Hepatic stellate cell (primary cell): Measurements from ENCODE around the gene TRABD2B.

Source experiments
- DNase-seq: peaks from one replicate; pipeline ENCODE4 v3.0.0; 2011; ENCODE audit warnings: low spot score

TRABD2B gene

GRCh38 chr1:47997289-47998200, at the start of gene TRABD2B:
TSS of gene TRABD2B (minus strand) at chr1:47997385.
- peak; percentile 88 for DNase-seq

- DNase-seq = no peak
Observed at GRCh38 chr1:48044311-48044710, 47.1 kb upstream of the TRABD2B start.

GRCh38 chr1:48043622-48044021, 46.4 kb upstream of the TRABD2B start:
- no peak for DNase-seq

- no peak for DNase-seq
Observed at GRCh38 chr1:48040154-48040553, 43.0 kb upstream of the TRABD2B start.

- no peak for DNase-seq
Observed at GRCh38 chr1:48039088-48040054, 42.2 kb upstream of the TRABD2B start.

GRCh38 chr1:48038270-48038767, 41.1 kb upstream of the TRABD2B start:
- DNase-seq = no peak

- DNase-seq = no peak
Observed at GRCh38 chr1:48036710-48037355, 39.6 kb upstream of the TRABD2B start.

GRCh38 chr1:48035371-48036141, 38.4 kb upstream of the TRABD2B start:
- DNase-seq = no peak

- DNase-seq = no peak
Observed at GRCh38 chr1:48033495-48034045, 36.4 kb upstream of the TRABD2B start.

GRCh38 chr1:48031676-48032075, 34.5 kb upstream of the TRABD2B start:
- no peak for DNase-seq

- no peak for DNase-seq
Observed at GRCh38 chr1:48030696-48031365, 33.6 kb upstream of the TRABD2B start.

GRCh38 chr1:48030211-48030610, 33.0 kb upstream of the TRABD2B start:
- DNase-seq = no peak

GRCh38 chr1:48028218-48029069, 31.3 kb upstream of the TRABD2B start:
- no peak for DNase-seq

GRCh38 chr1:48027533-48027835, 30.3 kb upstream of the TRABD2B start:
- no peak for DNase-seq

GRCh38 chr1:48026701-48027532, 29.7 kb upstream of the TRABD2B start:
- no peak for DNase-seq

GRCh38 chr1:48026275-48026674, 29.1 kb upstream of the TRABD2B start:
- DNase-seq = no peak

GRCh38 chr1:48025076-48025475, 27.9 kb upstream of the TRABD2B start:
- DNase-seq = no peak

GRCh38 chr1:48023488-48023887, 26.3 kb upstream of the TRABD2B start:
- no peak for DNase-seq

- no peak for DNase-seq
Observed at GRCh38 chr1:48022306-48022705, 25.1 kb upstream of the TRABD2B start.
